SK-N-SH (cell line): ENCODE measurements around the gene AHCYL1. TPM values are rescaled to one million over a fixed set of nuclear protein-coding genes. Genes with fewer than 3 reads are reported as not detected.

Experiments
- CTCF ChIA-PET: fragments of 300-600, 350-600 bp; formaldehyde crosslinking; extraction: SDS; loops from one replicate; lab custom pipeline; 2021; lab: Yijun Ruan, JAX
- POLR2A ChIA-PET: fragments of 350-600 bp; sonication (Branson Sonifier 250); formaldehyde crosslinking; extraction: SDS; loops from one replicate; lab custom pipeline; 2020; ENCODE audit warnings: antibody characterized with exemption, inconsistent platforms; lab: Yijun Ruan, JAX
- DNase-seq: peaks from one replicate; pipeline ENCODE4 v3.0.0; 2012
- H2AFZ ChIP-seq: fragments of 200-600 bp; sonication (generic); 2 replicates; pipeline ENCODE4 v1.8.1; 2016; ENCODE audit warnings: antibody characterized with exemption, mild to moderate bottlenecking, low read depth
- H3F3A ChIP-seq: fragments of 200-600 bp; sonication (generic); replicated peaks from 2 replicates; pipeline ENCODE3; 2016; ENCODE audit warnings: antibody characterized with exemption, mild to moderate bottlenecking; ENCODE audit not compliant: insufficient read depth
- H3K27ac ChIP-seq, 2 experiments: fragments of 200-500 bp in 1 of 2; fragments of 200-600 bp in 1 of 2; sonication (Bioruptor generic) in 1 of 2; sonication (generic), shearing (Covaris generic) in 1 of 2; 2 replicates each; pipeline versions ENCODE4 v1.5.1 to v1.6.1; 2014 to 2016; ENCODE audit warnings: low read depth in 2 of 2, inconsistent platforms in 1 of 2, low read length in 1 of 2, mild to moderate bottlenecking in 1 of 2, mixed read lengths in 1 of 2
- H3K27me3 ChIP-seq: fragments of 200-600 bp; sonication (generic), shearing (Covaris generic); 2 replicates; pipeline ENCODE4 v1.6.1; 2016; ENCODE audit warnings: mixed run types; ENCODE audit not compliant: insufficient read depth
- H3K36me3 ChIP-seq, 2 experiments: fragments of 200-500 bp in 1 of 2; fragments of 200-600 bp in 1 of 2; sonication (Bioruptor generic) in 1 of 2; sonication (generic) in 1 of 2; replicated peaks in 1 of 2; 2 replicates each; pipeline versions ENCODE3 to v1.5.1; 2014 to 2016; ENCODE audit warnings: low read length in 1 of 2, mild to moderate bottlenecking in 1 of 2; ENCODE audit not compliant: insufficient read depth in 2 of 2, control insufficient read depth in 1 of 2
- H3K4me1 ChIP-seq, 2 experiments: fragments of 200-500 bp in 1 of 2; fragments of 200-600 bp in 1 of 2; sonication (Bioruptor generic) in 1 of 2; sonication (generic), shearing (Covaris generic) in 1 of 2; 2 replicates each; pipeline versions ENCODE4 v1.5.1 to v1.6.1; 2014 to 2016; ENCODE audit warnings: low read depth in 1 of 2, low read length in 1 of 2, mixed run types in 1 of 2; ENCODE audit not compliant: insufficient read depth in 2 of 2, control insufficient read depth in 1 of 2
- H3K4me2 ChIP-seq: fragments of 200-600 bp; sonication (generic), shearing (Covaris generic); 2 replicates; pipeline ENCODE4 v1.6.1; 2017; ENCODE audit warnings: mixed run types
- H3K4me3 ChIP-seq, 2 experiments: fragments of 200-500 bp in 1 of 2; fragments of 200-600 bp in 1 of 2; sonication (Bioruptor generic) in 1 of 2; sonication (generic), shearing (Covaris generic) in 1 of 2; 2 replicates each; pipeline versions ENCODE4 v1.5.1 to v1.8.1; 2014 to 2016; ENCODE audit warnings: low read depth in 2 of 2, inconsistent platforms in 1 of 2, low read length in 1 of 2, mild to moderate bottlenecking in 1 of 2, mixed read lengths in 1 of 2, moderate library complexity in 1 of 2
- H3K79me2 ChIP-seq: fragments of 200-600 bp; sonication (generic); 2 replicates; pipeline ENCODE4 v1.8.1; 2017; ENCODE audit warnings: mild to moderate bottlenecking; ENCODE audit not compliant: insufficient read depth
- H3K9ac ChIP-seq: fragments of 200-600 bp; sonication (generic); 2 replicates; pipeline ENCODE4 v1.6.1; 2017; ENCODE audit warnings: mixed run types
- H3K9me2 ChIP-seq: fragments of 200-600 bp; sonication (generic); 2 replicates; pipeline ENCODE4 v1.6.1; 2017; ENCODE audit warnings: mixed run types
- H3K9me3 ChIP-seq: fragments of 200-600 bp; sonication (generic); 2 replicates; pipeline ENCODE4 v1.6.1; 2017; ENCODE audit warnings: mixed run types, mild to moderate bottlenecking, moderate library complexity
- H4K20me1 ChIP-seq: fragments of 200-600 bp; sonication (generic); 2 replicates; pipeline ENCODE4 v1.6.1; 2017; ENCODE audit warnings: mild to moderate bottlenecking, mixed run types; ENCODE audit not compliant: insufficient read depth
- CHD2 ChIP-seq: fragments of 150-350 bp; IDR thresholded peaks from 2 replicates; pipeline ENCODE4 v1.6.1; 2018; ENCODE audit warnings: low read length; ENCODE audit not compliant: partially characterized antibody
- EP300 ChIP-seq, 2 experiments: IDR thresholded peaks; 2 replicates each; pipeline versions ENCODE4 v1.4.0 to v1.6.1; 2012; ENCODE audit warnings: borderline replicate concordance in 1 of 2, low read depth in 1 of 2, low read length in 1 of 2
- FOSL2 ChIP-seq: IDR thresholded peaks from 2 replicates; pipeline ENCODE4 v1.4.0; 2012; ENCODE audit warnings: low read depth, mild to moderate bottlenecking, moderate library complexity, borderline replicate concordance
- FOXM1 ChIP-seq: IDR thresholded peaks from 2 replicates; pipeline ENCODE4 v1.4.0; 2012; ENCODE audit warnings: low read depth, mild to moderate bottlenecking
- MEF2A ChIP-seq: IDR thresholded peaks from 2 replicates; pipeline ENCODE4 v1.4.0; 2012; ENCODE audit warnings: low read depth, borderline replicate concordance
- MXI1 ChIP-seq: IDR thresholded peaks from 2 replicates; pipeline ENCODE4 v1.6.1; 2012; ENCODE audit warnings: mild to moderate bottlenecking, low read depth, low read length, improper control_type of control experiment
- NFIC ChIP-seq: IDR thresholded peaks from 2 replicates; pipeline ENCODE4 v1.4.0; 2012; ENCODE audit warnings: borderline replicate concordance
- NRF1 ChIP-seq: IDR thresholded peaks from 2 replicates; pipeline ENCODE4 v1.6.1; 2012; ENCODE audit warnings: low read depth, mild to moderate bottlenecking, low read length
- RAD21 ChIP-seq: IDR thresholded peaks from 2 replicates; pipeline ENCODE4 v1.6.1; 2012; ENCODE audit warnings: mild to moderate bottlenecking, low read length
- RCOR1 ChIP-seq: fragments of 150-350 bp; IDR thresholded peaks from 2 replicates; pipeline ENCODE4 v1.6.1; 2017; ENCODE audit warnings: antibody characterized with exemption, low read length
- SIN3A ChIP-seq: IDR thresholded peaks from 2 replicates; pipeline ENCODE4 v1.6.1; 2012; ENCODE audit warnings: low read depth, mild to moderate bottlenecking, low read length, moderate library complexity, borderline replicate concordance
- SMC3 ChIP-seq: IDR thresholded peaks from 2 replicates; pipeline ENCODE4 v1.6.1; 2012; ENCODE audit warnings: low read depth, low read length, improper control_type of control experiment
- TAF1 ChIP-seq: IDR thresholded peaks from 2 replicates; pipeline ENCODE4 v1.6.1; 2012; ENCODE audit warnings: low read depth, mild to moderate bottlenecking, low read length, moderate library complexity, borderline replicate concordance
- TCF12 ChIP-seq: IDR thresholded peaks from 2 replicates; pipeline ENCODE4 v1.4.0; 2012
- TEAD4 ChIP-seq: IDR thresholded peaks from 2 replicates; pipeline ENCODE4 v1.4.0; 2012; ENCODE audit warnings: mild to moderate bottlenecking, borderline replicate concordance; ENCODE audit not compliant: insufficient read depth
- WGBS: methylation state at CpG from one replicate; pipeline ENCODE4 v1.1.6; 2017; ENCODE audit warnings: low lambda C conversion rate; 5-methylcytosine and 5-hydroxymethylcytosine counted together
- polyA plus RNA-seq, 3 experiments: library from polyadenylated mRNA; depleted of rRNA; stranded (reverse); fragments of >200 nt; gene quantifications; 2 replicates each; pipeline ENCODE4 v1.2.3, GENCODE V29; 2012
- TF ChIP-seq, protein P1 (sequence below): fragments of 150-350 bp; IDR thresholded peaks from 2 replicates; pipeline ENCODE4 v1.6.1; 2017; ENCODE audit warnings: antibody characterized with exemption, low read length, low read depth, borderline replicate concordance
- TF ChIP-seq, protein P2 (sequence below): IDR thresholded peaks from 2 replicates; pipeline ENCODE4 v1.4.0; 2012; ENCODE audit warnings: low read depth, borderline replicate concordance
- TF ChIP-seq, protein P3 (sequence below): IDR thresholded peaks from 2 replicates; pipeline ENCODE4 v1.4.0; 2012; ENCODE audit warnings: low read depth
- TF ChIP-seq, protein P4 (sequence below): fragments of 150-350 bp; IDR thresholded peaks from 2 replicates; pipeline ENCODE4 v1.6.1; 2016; ENCODE audit warnings: mild to moderate bottlenecking, low read depth, low read length

Gene AHCYL1
- polyA plus RNA-seq, 1 of the 3 experiments (the other 2 are of a cell fraction), result 39.7 TPM

DNA sequence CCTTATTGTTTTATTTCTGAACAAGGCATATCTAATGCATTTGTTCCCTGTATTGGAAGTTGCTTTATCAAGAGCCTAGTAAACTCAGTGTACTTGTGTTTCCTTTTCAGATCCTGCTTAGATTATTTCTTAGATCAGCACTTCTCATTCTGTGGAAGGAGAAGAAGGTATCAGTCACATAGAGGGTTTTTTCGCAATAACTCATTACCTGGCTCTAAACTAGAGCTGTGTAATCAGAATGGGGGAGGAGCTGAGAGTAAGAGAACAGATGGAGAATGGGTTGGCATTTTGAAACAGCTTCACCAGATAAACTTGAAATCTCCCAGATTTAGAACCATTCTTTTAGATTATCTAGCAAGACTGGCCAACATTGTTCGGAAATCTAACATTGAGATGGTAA lies 11.0 kb downstream of the AHCYL1 start:
- Histone ChIP-seq H3K27me3 (no peaks in the 10 kb centered on the region), H3K9ac (no peak overlapping the region), H3K9me3 (no peaks in the 10 kb centered on the region), H2AFZ (no peak overlapping the region), H3K9me2 (no peaks in the 10 kb centered on the region), H4K20me1 (peaks cover 37% of the 10 kb centered on the region), H3F3A (peaks cover 3% of the 10 kb centered on the region), H3K4me1 (peaks cover 4% of the 10 kb centered on the region in 2 experiments; a peak in 1 of 4 replicates), H3K27ac (no peak overlapping the region)
- DNase-seq, result no peak
- TF ChIP-seq RAD21, result no peak
- TF ChIP-seq EP300 (IDR thresholded peaks at IDR 0.05; ENCODE audit: borderline replicate concordance in 1 of 2, low read depth in 1 of 2, low read length in 1 of 2), result no peak
- no peak for TF ChIP-seq CHD2
- no peak for TF ChIP-seq TCF12
- TF ChIP-seq MEF2A, result no peak
- TF ChIP-seq, protein P1, sequence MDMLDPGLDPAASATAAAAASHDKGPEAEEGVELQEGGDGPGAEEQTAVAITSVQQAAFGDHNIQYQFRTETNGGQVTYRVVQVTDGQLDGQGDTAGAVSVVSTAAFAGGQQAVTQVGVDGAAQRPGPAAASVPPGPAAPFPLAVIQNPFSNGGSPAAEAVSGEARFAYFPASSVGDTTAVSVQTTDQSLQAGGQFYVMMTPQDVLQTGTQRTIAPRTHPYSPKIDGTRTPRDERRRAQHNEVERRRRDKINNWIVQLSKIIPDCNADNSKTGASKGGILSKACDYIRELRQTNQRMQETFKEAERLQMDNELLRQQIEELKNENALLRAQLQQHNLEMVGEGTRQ, result no peak
- no peak for TF ChIP-seq FOSL2
- TF ChIP-seq SMC3, result no peak
- TF ChIP-seq, protein P2, sequence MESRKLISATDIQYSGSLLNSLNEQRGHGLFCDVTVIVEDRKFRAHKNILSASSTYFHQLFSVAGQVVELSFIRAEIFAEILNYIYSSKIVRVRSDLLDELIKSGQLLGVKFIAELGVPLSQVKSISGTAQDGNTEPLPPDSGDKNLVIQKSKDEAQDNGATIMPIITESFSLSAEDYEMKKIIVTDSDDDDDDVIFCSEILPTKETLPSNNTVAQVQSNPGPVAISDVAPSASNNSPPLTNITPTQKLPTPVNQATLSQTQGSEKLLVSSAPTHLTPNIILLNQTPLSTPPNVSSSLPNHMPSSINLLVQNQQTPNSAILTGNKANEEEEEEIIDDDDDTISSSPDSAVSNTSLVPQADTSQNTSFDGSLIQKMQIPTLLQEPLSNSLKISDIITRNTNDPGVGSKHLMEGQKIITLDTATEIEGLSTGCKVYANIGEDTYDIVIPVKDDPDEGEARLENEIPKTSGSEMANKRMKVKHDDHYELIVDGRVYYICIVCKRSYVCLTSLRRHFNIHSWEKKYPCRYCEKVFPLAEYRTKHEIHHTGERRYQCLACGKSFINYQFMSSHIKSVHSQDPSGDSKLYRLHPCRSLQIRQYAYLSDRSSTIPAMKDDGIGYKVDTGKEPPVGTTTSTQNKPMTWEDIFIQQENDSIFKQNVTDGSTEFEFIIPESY, result no peak
- TF ChIP-seq FOXM1, result no peak
- TF ChIP-seq, protein P3, sequence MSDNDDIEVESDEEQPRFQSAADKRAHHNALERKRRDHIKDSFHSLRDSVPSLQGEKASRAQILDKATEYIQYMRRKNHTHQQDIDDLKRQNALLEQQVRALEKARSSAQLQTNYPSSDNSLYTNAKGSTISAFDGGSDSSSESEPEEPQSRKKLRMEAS, result no peak
- TF ChIP-seq NRF1, result no peak
- no peak for TF ChIP-seq TEAD4
- TF ChIP-seq, all 33 proteins: peak for 0
- Histone ChIP-seq H3K79me2 (peaks cover 93% of the 10 kb centered on the region), H3K36me3 (peaks cover 20 to 30% of the 10 kb centered on the region in 2 experiments), H3K4me3 (no peak overlapping the region), H3K4me2 (no peak overlapping the region)
- POLR2A ChIA-PET, result no interaction called here
- CTCF ChIA-PET, result interaction anchor here (0.8 to 4.9 kb wide), 5 partner anchors 11 to 450 kb away, joined by 3 to 24 read pairs (median 4); partner anchors contain the start of gene AHCYL1
- WGBS, result 97% methylated on average over 2 of the region's 2 CpGs

DNA sequence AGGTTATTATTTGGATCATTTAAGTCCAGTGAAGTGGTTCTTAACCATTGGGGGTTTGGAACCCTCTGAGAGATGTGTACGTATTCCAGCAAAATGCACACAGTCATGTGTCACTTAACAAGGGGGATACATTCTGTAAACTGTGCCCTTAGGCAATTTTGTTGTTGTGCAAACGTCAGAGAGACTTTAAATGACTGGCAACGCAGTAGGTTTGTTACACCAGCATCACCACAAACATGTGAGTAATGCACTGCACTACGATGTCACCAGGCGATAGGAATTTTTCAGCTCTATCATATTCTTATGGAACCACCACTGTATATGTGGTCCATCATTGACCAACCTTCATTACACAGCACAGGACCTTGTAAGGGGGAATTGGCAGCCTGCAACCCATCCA lies 11.9 kb downstream of the AHCYL1 start:
- no peaks in the 10 kb centered on the region for H3K9me3 ChIP-seq
- no peak overlapping the region for H3K9ac ChIP-seq
- ChIA-PET CTCF (interaction anchor here (0.8 to 4.9 kb wide), 4 partner anchors 11 to 451 kb away, joined by 3 to 24 read pairs (median 4); partner anchors contain the start of gene AHCYL1), POLR2A (no interaction called here)
- H3F3A ChIP-seq, result peaks cover 3% of the 10 kb centered on the region
- H3K36me3 ChIP-seq, result peaks cover 13 to 27% of the 10 kb centered on the region in 2 experiments
- no peak for DNase-seq
- H4K20me1 ChIP-seq, result peaks cover 32% of the 10 kb centered on the region
- H3K27ac ChIP-seq, result no peak overlapping the region; a peak in 1 of 4 replicates
- 93% methylated on average over 5 of the region's 5 CpGs for WGBS
- H3K79me2 ChIP-seq, result peaks cover 93% of the 10 kb centered on the region
- H2AFZ ChIP-seq, result no peak overlapping the region
- H3K4me1 ChIP-seq, result peaks cover 3 to 5% of the 10 kb centered on the region in 2 experiments; a peak in 2 of 4 replicates
- no peak overlapping the region for H3K4me3 ChIP-seq
- H3K4me2 ChIP-seq, result no peak overlapping the region
- H3K9me2 ChIP-seq, result no peaks in the 10 kb centered on the region
- no peaks in the 10 kb centered on the region for H3K27me3 ChIP-seq
- TF ChIP-seq NRF1, result no peak
- no peak for TF ChIP-seq TAF1
- no peak for TF ChIP-seq FOSL2
- TF ChIP-seq, protein P3, result no peak
- TF ChIP-seq TCF12, result no peak
- TF ChIP-seq RCOR1, result no peak
- no peak for TF ChIP-seq TEAD4
- no peak for TF ChIP-seq CHD2
- TF ChIP-seq, protein P4, sequence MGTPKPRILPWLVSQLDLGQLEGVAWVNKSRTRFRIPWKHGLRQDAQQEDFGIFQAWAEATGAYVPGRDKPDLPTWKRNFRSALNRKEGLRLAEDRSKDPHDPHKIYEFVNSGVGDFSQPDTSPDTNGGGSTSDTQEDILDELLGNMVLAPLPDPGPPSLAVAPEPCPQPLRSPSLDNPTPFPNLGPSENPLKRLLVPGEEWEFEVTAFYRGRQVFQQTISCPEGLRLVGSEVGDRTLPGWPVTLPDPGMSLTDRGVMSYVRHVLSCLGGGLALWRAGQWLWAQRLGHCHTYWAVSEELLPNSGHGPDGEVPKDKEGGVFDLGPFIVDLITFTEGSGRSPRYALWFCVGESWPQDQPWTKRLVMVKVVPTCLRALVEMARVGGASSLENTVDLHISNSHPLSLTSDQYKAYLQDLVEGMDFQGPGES, result no peak
- TF ChIP-seq EP300 (IDR thresholded peaks at IDR 0.05; ENCODE audit: borderline replicate concordance in 1 of 2, low read depth in 1 of 2, low read length in 1 of 2), result no peak
- TF ChIP-seq MXI1, result no peak
- no peak for TF ChIP-seq NFIC
- no peak for TF ChIP-seq SIN3A
- TF ChIP-seq MEF2A, result no peak
- TF ChIP-seq, protein P2, result no peak
